Fibroblast of pulmonary artery (primary cell): ENCODE results near the gene CCNY.

Experiments
- DNase-seq: peaks from one replicate; pipeline ENCODE4 v3.0.0-alpha.2; 2010; ENCODE audit warnings: low read depth
- H3K4me3 ChIP-seq: replicated peaks from 2 replicates; pipeline ENCODE4 v1.5.1; 2011; ENCODE audit warnings: low read depth, mild to moderate bottlenecking, control low read depth, low read length, moderate library complexity
- TF ChIP-seq, protein P1 (sequence below): IDR thresholded peaks from 2 replicates; pipeline ENCODE4 v1.5.1; 2011; ENCODE audit warnings: mild to moderate bottlenecking, control low read depth, low read length, inconsistent platforms; ENCODE audit errors: missing control alignments

CCNY gene

DNA sequence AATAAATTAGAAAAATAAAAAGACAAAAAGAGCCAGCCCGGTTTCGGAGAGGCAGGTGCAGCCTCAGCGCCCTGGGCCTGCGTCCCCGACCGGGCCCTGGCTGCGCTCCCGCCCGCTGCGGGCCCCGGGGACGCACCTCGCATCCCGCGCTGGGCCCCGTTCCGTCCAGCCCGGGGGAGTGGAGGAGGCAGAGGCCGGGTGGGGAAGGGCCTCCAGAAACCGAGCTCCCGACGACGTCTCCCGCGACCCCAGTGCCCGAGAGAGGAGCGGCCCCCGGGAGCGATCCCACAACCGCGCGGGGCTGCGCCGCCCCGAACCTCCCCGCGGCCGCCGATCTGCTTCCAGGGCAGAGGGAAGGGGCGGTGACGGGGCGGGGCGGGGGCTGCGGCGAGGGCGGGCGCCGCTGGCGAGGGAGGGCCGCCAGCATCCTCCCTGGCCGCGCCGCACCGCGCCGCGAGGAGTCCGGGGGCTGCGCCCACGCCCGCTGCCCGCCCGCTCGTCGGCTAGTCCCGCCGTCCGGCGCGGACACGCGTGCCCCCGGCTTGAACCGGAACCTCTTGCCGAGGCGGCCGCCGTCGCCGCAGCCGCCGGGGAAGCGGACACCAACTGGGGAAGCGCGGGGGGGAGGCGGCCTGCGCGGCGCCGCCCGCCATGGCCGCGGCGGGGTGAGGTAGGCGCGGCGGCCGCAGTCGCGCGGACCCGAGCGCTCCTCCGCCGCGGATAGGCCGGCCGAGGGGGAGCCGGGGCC, at the start of gene CCNY:
Gene CCNY (plus strand): TSS at position 426 of the 748 bp plus-strand sequence. CDS start 545 bp downstream, outside the sequence.
- TF ChIP-seq, protein P1, sequence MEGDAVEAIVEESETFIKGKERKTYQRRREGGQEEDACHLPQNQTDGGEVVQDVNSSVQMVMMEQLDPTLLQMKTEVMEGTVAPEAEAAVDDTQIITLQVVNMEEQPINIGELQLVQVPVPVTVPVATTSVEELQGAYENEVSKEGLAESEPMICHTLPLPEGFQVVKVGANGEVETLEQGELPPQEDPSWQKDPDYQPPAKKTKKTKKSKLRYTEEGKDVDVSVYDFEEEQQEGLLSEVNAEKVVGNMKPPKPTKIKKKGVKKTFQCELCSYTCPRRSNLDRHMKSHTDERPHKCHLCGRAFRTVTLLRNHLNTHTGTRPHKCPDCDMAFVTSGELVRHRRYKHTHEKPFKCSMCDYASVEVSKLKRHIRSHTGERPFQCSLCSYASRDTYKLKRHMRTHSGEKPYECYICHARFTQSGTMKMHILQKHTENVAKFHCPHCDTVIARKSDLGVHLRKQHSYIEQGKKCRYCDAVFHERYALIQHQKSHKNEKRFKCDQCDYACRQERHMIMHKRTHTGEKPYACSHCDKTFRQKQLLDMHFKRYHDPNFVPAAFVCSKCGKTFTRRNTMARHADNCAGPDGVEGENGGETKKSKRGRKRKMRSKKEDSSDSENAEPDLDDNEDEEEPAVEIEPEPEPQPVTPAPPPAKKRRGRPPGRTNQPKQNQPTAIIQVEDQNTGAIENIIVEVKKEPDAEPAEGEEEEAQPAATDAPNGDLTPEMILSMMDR: no peak
- peak; percentile 66 for DNase-seq
- H3K4me3 ChIP-seq: peak within 1 kb of the TSS; percentile 80

DNA sequence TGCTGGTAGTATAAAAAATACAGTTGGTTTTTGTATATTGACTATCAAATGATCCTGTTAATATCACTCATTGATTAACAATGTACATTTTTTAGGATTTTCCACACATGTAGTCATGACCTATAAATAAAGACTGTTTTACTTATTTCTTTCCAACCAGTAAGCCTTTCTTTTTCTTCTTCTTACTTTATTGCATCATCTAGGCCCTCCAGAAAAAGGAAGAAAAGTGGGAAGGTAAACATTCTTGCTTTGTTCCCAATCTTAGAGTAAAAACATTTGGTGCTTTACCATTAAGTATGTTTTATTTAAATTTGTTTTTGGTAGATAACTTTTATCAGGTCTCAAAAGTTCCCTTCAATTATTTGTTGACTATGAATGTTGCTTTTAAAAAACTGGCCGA, 47.1 kb upstream of the CCNY start:
- no peak for DNase-seq
- TF ChIP-seq, protein P1: no peak

DNA sequence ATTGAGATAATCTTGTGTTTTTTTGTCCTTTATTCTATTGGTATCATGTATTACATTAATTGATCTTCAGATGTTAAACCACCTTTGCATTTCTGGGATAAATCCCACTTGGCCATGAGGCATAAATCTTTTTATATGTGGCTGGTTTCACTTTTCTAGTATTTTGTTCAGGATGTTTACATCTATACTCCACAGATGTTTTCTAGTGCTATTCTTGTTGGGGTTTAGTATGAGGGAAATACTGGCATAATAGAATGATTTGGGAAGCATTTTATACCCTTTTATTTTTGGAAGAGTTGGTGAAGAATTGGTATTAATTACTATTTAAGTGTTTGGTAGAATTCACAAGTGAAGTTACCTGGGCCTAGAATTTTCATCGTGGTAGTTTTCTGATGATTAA, 41.8 kb upstream of the CCNY start:
- no peak for DNase-seq
- H3K4me3 ChIP-seq: no peak overlapping the region
- TF ChIP-seq, protein P1: no peak

More for the DNA sequence above, 47.1 kb upstream of the CCNY start:
- H3K4me3 ChIP-seq: no peak overlapping the region

DNA sequence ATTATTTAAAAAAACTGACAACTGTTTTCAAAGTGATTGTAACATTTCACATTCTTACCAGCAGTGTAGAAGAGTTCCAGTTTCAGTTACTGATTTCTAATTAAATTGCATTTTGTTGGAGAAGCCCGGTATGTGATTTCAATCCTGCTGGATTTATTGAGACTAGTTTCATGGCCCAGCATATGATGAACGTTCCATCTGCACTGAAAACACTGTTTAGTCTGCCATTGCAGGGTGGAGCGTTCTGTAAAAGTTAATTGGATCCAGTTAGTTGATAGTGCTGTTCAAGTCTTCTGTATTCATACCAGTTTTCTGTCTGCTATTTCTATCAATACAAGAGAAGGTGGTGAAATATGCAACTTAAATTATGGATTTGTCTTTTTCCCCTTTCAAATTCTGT, 37.3 kb upstream of the CCNY start:
- H3K4me3 ChIP-seq: no peak overlapping the region
- DNase-seq: no peak
- TF ChIP-seq, protein P1: no peak

DNA sequence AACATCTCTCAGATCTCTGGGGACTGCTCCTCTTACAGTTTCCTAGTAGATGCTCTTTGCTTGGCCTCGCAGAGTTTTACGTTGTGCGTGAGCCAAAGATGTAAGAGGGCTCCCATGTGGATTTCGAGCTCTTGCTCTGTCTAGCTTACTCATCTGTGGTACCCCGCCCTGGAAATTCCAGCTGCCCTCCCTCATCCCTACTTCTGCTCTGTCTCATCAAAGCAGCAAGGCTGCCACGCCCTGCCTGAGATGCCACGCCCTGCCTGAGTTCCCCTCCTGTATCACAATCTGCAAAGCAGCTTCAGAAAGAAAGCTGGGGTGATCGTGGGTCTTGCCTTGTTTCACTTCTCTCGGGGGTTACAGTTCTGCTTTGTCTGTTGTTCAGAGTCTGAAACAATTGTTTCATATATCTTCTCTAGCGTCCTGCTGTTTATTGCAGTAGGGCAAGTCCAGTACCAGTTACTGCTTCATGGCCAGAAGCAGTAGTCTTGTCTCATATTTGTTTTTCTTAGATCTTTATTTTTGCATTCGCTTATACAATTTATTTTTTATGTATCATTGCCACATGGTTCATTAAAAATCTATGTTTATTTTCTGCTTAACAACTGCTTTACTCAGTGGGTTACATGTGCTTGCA, 36.1 kb upstream of the CCNY start:
- no peak for DNase-seq
- TF ChIP-seq, protein P1: no peak
- H3K4me3 ChIP-seq: no peak overlapping the region

DNA sequence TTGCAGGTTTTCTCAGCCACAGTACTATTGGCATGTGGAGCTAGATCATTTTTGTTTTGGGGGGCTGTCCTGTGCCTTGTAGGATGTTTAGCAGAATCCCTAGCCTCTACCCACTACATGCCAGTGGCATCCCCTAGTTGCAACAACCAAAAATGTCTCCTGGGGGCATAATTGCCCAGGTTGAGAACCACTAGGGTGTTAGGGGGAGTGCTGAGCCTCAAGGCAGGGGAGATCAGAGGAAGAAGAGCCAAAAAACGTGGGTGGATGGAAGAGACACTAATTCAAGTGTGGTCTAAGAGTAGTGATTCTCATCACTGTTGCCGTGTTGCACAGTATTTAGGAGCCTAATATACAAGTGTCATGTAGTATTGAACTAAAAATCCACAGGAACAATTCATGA, 31.7 kb upstream of the CCNY start:
- TF ChIP-seq, protein P1: no peak
- no peak overlapping the region for H3K4me3 ChIP-seq
- no peak for DNase-seq
